ENCODE data around the gene TBC1D10B. TPM values are rescaled to one million over a fixed set of nuclear protein-coding genes. Genes with fewer than 3 reads are reported as not detected.

Gene TBC1D10B
- total and polyA plus RNA-seq, 2 donors (not counting 1 experiment from before 2014, with no cell fraction given) = 23.5 to 58.0 TPM

- H3K79me2 ChIP-seq (ENCODE audit: control insufficient read depth, insufficient read depth, low read length) = peaks cover 13% of the 10 kb centered on the region
- Mint-ChIP-seq H3K4me1 (peaks cover 7% of the 10 kb centered on the region), H3K9me3 (ENCODE audit: insufficient read depth) (no peaks in the 10 kb centered on the region), H3K4me3 (peak overlapping the region; percentile 52), H3K27me3 (no peaks in the 10 kb centered on the region), H3K27ac (peak overlapping the region; percentile 12)
- H3K4me1 ChIP-seq (ENCODE audit: control insufficient read depth in 2 of 2, insufficient read depth in 2 of 2, low read length in 2 of 2) = peaks cover 5 to 12% of the 10 kb centered on the region in 2 donors
- H3K27ac ChIP-seq (ENCODE audit: low read length in 2 of 2) = peak overlapping the region; percentile 29 to 73
- peak overlapping the region; percentile 70 for H3K9ac ChIP-seq (ENCODE audit: low read length)
- no peaks in the 10 kb centered on the region for H3K27me3 ChIP-seq (replicated peaks in 1 of 4; ENCODE audit: control extremely low read depth in 1 of 4, control insufficient read depth in 3 of 4, insufficient read depth in 4 of 4, low read length in 3 of 4)
- no peak for TF ChIP-seq EZH2 (IDR thresholded peaks at IDR 0.05; ENCODE audit: borderline replicate concordance, insufficient read depth, low read depth, low read length, poor library complexity, severe bottlenecking)
- no peak for TF ChIP-seq CTCF (IDR thresholded peaks at IDR 0.05)
- H2AFZ ChIP-seq (ENCODE audit: insufficient read depth, low read depth, low read length, poor library complexity, severe bottlenecking) = peak overlapping the region; percentile 84
- peak overlapping the region; percentile 82 for H3K4me2 ChIP-seq (replicated peaks; ENCODE audit: low read depth, low read length, poor library complexity, severe bottlenecking)
- ATAC-seq (ENCODE audit: low read depth) (no peak), DNase-seq (no peak)
- peaks cover under 1 to 10% of the 10 kb centered on the region in 2 experiments for H3K36me3 ChIP-seq (replicated peaks in 1 of 2; ENCODE audit: control extremely low read depth in 1 of 2, control insufficient read depth in 1 of 2, extremely low read depth in 1 of 2, insufficient read depth in 2 of 2, low read length in 1 of 2)
- ChIA-PET POLR2A (interaction anchor here (0.6 to 1.9 kb wide), 22 partner anchors 10 to 481 kb away, joined by 3 to 18 read pairs (median 4); partner anchors contain the start of genes CD2BP2, CORO1A, DCTPP1 and PRR14), CTCF (interaction anchor here (0.9 to 5.3 kb wide), 13 partner anchors 8 to 325 kb away, joined by 3 to 43 read pairs (median 4); partner anchors contain the start of genes DCTPP1, TBX6, ZNF48 and ZNF747)
- H4K20me1 ChIP-seq (ENCODE audit: control insufficient read depth, insufficient read depth, low read length, poor library complexity, severe bottlenecking) = no peaks in the 10 kb centered on the region
- H3K4me3 ChIP-seq (ENCODE audit: control extremely low read depth in 1 of 5, extremely low read depth in 1 of 5, insufficient read depth in 1 of 5, low read depth in 2 of 5, low read length in 4 of 5) = peak overlapping the region; percentile 33 to 75 (median 66)
- H3K9me3 ChIP-seq (ENCODE audit: control extremely low read depth in 1 of 3, control insufficient read depth in 2 of 3, insufficient read depth in 1 of 3, low read length in 2 of 3) = no peaks in the 10 kb centered on the region
- WGBS (ENCODE audit: insufficient coverage) = 68% methylated on average over 15 of the region's 18 CpGs
- intact Hi-C loops (cut with micrococcal nuclease) = loop anchor here (1.0 to 5.0 kb wide), 4 partner anchors 22 to 280 kb away; partner anchors contain the start of genes SRCAP, TBC1D10B, ZNF48 and ZNF768
Observed at GRCh38 chr16:30416624-30417528, 46.6 kb upstream of the TBC1D10B start.
